Measurements from ENCODE around the gene HOOK2. TPM values are rescaled to one million over a fixed set of nuclear protein-coding genes. Genes with fewer than 3 reads are reported as not detected.

HOOK2 gene
- polyA plus RNA-seq, 1 experiment: 5.5 TPM

DNA sequence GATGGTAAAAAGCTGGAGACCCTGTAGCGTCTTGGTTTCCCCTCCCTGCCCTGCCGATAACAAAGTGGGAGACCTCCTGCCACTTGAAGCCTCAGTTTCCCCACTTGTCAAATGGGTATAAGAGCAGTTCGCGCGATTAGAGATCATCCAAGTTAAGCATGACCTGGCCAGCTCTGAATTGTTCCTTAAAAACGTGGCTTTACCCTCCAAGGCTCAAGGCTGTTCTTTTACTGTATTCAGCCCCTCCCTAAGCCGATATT is 52.0 kb downstream of the HOOK2 start:
- ChIA-PET POLR2A (interaction anchor here (0.5 to 3.3 kb wide), 5 partner anchors 10 to 223 kb away, joined by 3 to 25 read pairs (median 19); partner anchors contain the start of genes DHPS, GET3, JUNB and TRIR), CTCF (interaction anchor here (0.7 to 1.8 kb wide), 5 partner anchors 10 to 125 kb away, joined by 3 to 8 read pairs (median 4); no protein-coding TSS in a partner anchor)
- no peak for TF ChIP-seq CTCF (IDR thresholded peaks at IDR 0.05; ENCODE audit: low read depth, low read length)
- peak overlapping the region; percentile 82 for H3K27ac ChIP-seq (ENCODE audit: low read depth, low read length)
- peak overlapping the region; percentile 83 for H3K4me3 ChIP-seq (ENCODE audit: low read depth, low read length)
- no peak for DNase-seq (ENCODE audit: low read depth, low spot score)
- no peaks in the 10 kb centered on the region; the same call in 1 of the 2 replicates for H3K9me3 ChIP-seq (ENCODE audit: control insufficient read depth, insufficient read depth, low read length)
- H3K27me3 ChIP-seq (ENCODE audit: control insufficient read depth, insufficient read depth, low read length): no peaks in the 10 kb centered on the region

DNA sequence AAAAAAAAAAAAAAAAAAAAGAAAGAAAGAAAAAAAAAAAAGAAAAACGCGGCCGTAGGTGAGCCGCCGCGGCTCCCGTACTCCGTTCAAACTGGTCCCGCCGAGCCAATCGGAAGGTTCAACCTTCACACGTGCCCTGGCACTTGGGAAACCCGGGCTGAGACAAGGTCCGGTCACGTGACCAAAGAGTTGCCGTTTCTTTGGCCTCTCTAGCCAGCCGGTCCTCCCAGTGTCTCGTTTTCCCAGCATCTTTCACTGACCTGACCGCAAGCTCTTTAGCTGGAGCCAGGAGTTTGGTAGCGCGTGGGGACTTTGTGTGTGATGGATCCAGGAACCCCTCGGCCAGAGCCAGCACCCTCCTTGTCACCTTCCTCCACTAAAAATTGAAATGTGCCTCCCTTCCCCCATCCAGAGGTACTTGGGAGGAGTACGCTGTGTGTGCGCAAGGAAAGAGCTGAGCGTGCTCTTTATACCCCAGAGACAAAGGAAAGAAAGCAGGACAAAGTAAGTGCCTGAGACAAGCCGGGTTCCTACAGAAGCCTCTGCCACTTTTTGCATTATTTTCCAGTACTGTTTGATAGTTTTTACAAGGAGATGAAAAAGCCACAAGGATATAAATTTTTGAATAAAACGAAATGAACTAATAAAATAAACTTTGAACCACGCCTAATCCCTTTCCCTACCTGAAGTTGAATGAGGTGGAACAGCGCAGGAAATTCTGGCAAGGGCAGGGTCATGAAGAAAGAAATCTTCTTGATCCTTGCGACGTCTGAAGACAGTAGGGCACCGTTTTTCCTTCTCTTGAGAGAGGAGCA is 52.6 kb downstream of the HOOK2 start:
- Histone ChIP-seq H3K9me3 (ENCODE audit: control insufficient read depth, insufficient read depth, low read length) (no peaks in the 10 kb centered on the region; the same call in 1 of the 2 replicates), H3K27me3 (ENCODE audit: control insufficient read depth, insufficient read depth, low read length) (no peaks in the 10 kb centered on the region), H3K4me3 (ENCODE audit: low read depth, low read length) (peak overlapping the region; percentile 83), H3K27ac (ENCODE audit: low read depth, low read length) (peak overlapping the region; percentile 82)
- peak; percentile 98 for DNase-seq (ENCODE audit: low read depth, low spot score)
- ChIA-PET POLR2A (interaction anchor here (0.5 to 3.3 kb wide), 6 partner anchors 11 to 224 kb away, joined by 3 to 25 read pairs (median 12); partner anchors contain the start of genes DHPS, GET3, JUNB and TRIR), CTCF (interaction anchor here (0.7 to 1.8 kb wide), 4 partner anchors 11 to 125 kb away, joined by 3 to 8 read pairs (median 4); no protein-coding TSS in a partner anchor)
- TF ChIP-seq CTCF (IDR thresholded peaks at IDR 0.05; ENCODE audit: low read depth, low read length): no peak

GRCh38 chr19:12721656-12722565 is 53.4 kb downstream of the HOOK2 start:
- H3K9me3 ChIP-seq (ENCODE audit: control insufficient read depth, insufficient read depth, low read length): no peaks in the 10 kb centered on the region; the same call in 1 of the 2 replicates
- CTCF ChIA-PET: interaction anchor here (0.6 to 1.8 kb wide), 4 partner anchors 12 to 75 kb away, joined by 3 to 8 read pairs (median 4); no protein-coding TSS in a partner anchor
- TF ChIP-seq CTCF (IDR thresholded peaks at IDR 0.05; ENCODE audit: low read depth, low read length): no peak
- POLR2A ChIA-PET: interaction anchor here (0.6 to 3.3 kb wide), 8 partner anchors 12 to 150 kb away, joined by 3 to 25 read pairs (median 6); partner anchors contain the start of genes GET3, JUNB, MAN2B1 and TRIR
- peak; percentile 45 for DNase-seq (ENCODE audit: low read depth, low spot score)
- peak overlapping the region; percentile 78 for H3K27ac ChIP-seq (ENCODE audit: low read depth, low read length)
- H3K27me3 ChIP-seq (ENCODE audit: control insufficient read depth, insufficient read depth, low read length): no peaks in the 10 kb centered on the region
- H3K4me3 ChIP-seq (ENCODE audit: low read depth, low read length): peak overlapping the region; percentile 83

GRCh38 chr19:12720851-12721655 is 54.3 kb downstream of the HOOK2 start:
- Histone ChIP-seq H3K9me3 (ENCODE audit: control insufficient read depth, insufficient read depth, low read length) (no peaks in the 10 kb centered on the region; the same call in 1 of the 2 replicates), H3K4me3 (ENCODE audit: low read depth, low read length) (peak overlapping the region; percentile 83), H3K27me3 (ENCODE audit: control insufficient read depth, insufficient read depth, low read length) (no peaks in the 10 kb centered on the region), H3K27ac (ENCODE audit: low read depth, low read length) (peak overlapping the region; percentile 78)
- DNase-seq (ENCODE audit: low read depth, low spot score): no peak
- ChIA-PET POLR2A (interaction anchor here (0.6 to 3.3 kb wide), 4 partner anchors 13 to 72 kb away, joined by 3 to 25 read pairs (median 19); partner anchors contain the start of genes GET3, JUNB, MAN2B1 and TRIR), CTCF (interaction anchor here (0.6 to 1.3 kb wide), 4 partner anchors 36 to 127 kb away, joined by 3 to 4 read pairs (median 3); no protein-coding TSS in a partner anchor)
- no peak for TF ChIP-seq CTCF (IDR thresholded peaks at IDR 0.05; ENCODE audit: low read depth, low read length)
